ENCODE results near the gene AMH.

The AMH gene

DNA sequence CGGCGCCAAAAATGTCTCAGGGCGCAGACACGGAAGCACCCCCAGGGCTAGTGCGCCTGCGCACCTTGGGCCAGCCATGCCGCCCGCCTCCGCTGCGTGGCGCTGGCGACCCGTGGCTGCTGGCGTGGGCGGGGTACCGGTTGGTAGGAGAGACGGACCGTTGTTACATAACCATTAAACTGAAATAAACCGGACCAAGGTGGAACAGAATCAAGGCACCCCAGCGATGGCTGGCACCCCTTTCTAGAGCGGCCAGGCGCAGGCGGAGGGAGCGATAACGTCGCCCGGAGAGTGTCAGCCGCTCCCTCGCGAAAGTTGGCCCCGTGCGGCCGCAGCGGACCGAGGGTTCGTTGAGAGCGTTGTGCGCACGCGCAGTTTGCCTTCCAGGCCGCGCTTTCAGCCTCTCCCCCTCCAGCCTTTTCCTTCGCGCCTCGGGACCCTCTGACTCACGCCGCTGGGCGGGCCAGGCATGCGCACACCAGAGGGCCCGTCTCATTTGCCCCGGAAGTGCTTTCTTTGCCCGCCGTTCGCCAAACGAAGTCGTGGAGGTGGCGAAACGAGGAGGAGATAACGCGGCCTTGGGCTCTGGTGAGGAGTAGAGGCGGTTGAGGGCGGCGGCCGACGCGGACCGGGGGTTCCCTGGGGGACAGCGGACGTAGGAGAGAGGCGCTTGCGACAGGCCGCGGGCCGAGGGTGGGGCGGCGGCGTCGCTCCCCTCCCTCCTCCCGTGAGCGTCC lies 12.6 kb upstream of the AMH start, which contains the start of the genes PLEKHJ1 and SF3A2:
Gene PLEKHJ1 (minus strand): TSS at position 16 of the 737 bp plus-strand sequence. CDS start 81 bp downstream, outside the sequence.
Gene SF3A2 (plus strand): TSS at position 511 of the 737 bp plus-strand sequence. CDS start 6,595 bp downstream, outside the sequence.
- peak; percentile 96 for DNase-seq

DNA sequence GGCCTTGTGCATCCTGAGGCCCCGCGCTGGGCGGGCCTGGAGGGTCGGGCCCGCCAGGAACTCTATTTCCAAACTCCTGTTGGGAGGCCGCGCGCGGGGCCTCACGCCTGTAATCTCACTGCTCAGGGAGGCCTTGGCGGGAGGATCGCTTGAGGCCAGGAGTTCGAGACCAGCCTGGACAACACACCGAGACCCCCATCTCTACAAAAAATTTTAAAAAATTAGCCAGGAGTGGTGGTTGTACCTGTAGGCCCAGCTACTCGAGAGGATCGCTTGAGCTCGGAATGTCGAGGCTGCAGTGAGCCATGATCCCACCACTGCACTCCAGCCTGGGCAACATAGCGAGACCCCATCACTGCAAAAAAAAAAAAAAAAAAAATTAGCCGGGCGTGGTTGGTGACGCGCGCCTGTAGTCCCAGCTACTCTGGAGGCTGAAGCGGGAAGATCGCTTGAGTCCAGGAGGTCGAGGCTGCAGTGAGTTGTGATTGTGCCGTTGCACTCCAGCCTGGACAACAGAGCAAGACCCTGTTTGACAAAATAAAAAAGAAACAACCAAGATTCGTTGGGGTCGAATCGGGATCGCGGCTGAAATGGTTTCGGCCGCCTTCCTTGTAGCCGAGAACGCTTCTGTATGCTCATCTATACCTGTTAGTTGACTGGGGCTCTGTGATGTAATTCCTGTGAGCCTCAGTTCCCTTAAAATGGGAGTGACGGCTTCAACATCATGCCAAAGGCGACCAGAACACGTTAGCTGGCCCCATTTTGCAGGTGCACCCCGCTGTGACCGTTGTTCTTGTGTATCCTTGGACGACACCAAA lies 11.9 kb upstream of the AMH start:
- DNase-seq, result no peak

DNA sequence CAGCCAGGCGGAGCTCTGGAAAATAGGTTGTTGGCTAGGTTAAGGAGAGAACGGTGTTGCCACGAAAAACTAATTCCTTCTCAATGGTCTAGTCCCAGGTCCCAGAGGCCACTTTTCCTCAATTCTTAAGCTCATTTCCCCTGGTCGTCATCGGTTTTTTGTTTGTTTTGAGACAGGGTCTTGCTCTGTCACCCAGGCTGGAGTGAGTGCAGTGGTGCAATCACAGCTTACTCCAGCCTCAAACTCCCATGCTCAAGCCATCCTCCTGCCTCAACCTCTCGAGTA lies 11.3 kb upstream of the AMH start:
- no peak for DNase-seq

DNA sequence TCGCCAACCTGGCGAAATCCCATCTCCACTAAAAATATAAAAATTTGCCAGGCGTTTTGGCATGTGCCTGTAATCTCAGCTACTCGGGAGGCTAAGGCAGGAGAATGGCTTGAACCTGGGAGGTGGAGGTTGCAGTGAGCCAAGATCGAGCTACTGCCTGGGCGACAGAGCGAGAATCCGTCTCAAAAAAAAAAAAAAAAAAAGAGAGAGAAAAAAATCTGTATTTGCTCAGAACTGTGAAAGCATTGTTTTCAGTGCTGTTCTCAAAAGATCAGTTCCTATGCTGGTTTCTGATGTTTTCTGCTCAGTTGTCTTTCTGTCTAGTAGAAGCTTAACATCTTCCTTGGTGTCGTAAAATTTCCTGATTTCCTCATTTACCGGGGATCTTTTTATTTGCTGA lies 9.9 kb upstream of the AMH start:
- no peak for DNase-seq

DNA sequence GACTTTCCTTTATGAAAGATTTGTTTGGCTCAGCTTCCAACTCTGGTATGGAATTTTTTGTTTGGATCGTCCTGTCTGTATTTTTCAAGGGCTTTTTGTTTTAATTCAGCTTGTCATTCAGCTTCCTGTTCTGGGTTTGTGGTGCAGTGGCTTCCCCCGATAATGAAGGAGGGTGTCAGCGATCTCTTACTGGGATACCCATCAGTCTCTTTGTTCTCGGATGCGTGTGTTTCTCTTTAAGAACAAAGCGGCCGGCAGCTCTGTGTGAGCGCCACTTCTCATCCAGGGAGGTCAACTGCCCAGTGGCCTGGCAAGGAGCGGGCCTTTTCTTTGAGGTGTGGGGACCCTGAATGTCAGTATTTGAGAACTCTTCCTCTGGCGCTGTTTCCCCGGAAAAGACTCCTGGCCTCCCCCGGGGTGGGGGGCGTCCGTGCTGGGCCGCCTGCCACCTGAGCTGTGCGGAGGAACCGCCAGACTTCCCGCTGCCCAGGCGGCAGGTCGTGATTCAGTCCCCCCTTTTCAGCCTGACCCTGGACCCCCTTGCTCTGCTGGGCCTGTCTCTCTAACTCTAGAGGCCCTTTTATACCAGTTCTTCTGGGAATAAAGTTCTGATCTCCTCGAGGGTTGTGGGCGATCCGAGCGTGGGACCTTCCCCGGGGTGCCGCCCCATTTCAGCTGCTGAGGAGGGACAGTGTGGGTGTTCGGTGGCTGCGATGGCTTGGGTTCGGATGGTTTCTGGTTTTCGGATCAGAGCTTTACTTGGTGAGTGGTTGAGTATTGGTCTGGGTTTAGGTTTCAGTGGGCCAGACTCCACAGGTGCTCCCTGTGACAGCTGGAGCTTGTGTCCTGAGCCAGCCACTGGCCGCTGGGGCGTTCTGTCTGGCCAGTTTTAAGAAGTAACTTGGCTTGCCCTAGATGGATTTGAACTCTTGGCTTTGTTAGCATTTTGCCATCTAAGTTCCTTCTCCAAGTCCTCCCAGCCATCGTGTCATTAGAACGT lies 9.1 kb upstream of the AMH start:
- DNase-seq, result no peak

DNA sequence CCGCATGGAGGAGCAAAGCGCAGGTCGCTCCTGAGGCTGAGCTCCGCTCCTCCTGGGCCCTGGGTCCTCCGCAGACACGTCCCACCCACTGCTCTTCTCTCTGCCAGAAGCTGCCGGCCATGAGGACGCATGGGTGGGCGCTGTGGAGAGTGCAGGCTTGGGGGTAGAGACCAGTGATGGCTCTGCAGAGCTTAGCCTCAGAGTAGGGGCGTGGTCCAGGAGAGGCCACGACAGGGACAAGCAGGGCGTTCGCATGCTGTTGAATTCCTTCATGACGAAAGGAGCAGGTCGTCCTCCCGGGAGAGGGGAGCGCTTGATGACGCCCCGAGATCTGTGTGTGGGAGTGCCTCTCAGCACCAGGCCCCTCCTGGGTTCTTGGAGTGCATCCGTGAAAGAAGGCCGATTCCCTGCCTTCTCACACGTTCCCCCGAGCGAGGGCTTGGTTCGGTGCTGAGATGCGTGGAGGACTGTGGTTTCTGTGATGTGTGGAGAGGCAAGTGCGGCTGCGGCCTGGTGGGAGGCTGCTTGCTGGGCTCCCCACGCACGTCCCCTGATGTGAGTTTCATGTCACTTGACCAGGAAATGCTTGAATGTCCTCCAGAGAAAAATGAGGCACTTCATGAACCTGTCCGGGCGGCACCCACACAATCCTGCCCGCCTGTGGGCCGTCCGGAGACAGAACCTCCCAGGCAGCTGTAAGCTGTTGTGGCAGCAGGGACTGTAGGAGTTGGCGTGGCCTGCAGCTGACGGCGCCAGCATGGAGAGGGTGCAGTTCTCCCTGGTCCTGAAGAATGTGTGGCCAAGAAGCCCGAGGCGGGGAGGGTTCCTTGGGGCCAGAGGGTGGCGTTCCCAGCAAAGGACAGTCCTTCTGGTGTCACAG lies 8.0 kb upstream of the AMH start:
- DNase-seq, result no peak

DNA sequence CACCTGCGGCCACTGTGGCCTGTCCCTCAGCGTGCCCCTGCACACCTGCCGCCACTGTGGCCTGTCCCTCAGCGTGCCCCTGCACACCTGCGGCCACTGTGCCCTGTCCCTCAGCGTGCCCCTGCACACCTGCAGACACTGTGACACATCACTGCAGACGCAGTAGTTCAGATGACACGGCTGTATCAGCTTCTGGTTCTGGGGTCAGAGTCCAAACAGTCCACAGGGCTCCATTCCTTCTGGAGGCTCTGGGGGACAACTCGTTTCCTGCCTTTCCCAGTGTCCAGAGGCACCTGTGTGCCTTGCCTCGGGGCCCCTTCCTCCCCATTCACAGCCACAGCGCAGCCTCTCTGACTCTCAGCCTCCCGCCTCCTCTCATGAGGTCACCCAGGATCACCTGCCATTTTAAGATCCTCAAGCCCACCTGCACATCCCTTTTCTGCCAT lies 7.0 kb upstream of the AMH start:
- no peak for DNase-seq

DNA sequence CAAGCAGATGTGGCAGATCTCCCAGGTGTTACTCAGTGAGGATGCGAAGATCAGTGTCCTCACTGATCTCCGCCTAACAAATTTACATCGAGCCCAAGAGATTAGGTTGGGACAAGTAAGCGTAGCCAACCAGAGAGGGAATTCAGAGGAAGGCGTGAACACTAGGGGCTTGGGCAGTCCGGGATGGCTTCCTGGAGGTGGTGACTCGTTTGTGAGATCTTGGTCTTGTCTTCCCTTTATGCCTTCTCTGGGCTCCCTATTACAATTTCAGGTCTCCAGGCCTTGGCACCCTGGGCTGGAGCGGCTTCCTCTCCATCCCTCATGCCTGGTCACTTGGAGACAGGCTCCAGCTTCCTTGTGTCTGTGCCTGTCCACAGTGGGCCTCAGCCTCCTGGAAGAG lies 6.3 kb upstream of the AMH start:
- no peak for DNase-seq

DNA sequence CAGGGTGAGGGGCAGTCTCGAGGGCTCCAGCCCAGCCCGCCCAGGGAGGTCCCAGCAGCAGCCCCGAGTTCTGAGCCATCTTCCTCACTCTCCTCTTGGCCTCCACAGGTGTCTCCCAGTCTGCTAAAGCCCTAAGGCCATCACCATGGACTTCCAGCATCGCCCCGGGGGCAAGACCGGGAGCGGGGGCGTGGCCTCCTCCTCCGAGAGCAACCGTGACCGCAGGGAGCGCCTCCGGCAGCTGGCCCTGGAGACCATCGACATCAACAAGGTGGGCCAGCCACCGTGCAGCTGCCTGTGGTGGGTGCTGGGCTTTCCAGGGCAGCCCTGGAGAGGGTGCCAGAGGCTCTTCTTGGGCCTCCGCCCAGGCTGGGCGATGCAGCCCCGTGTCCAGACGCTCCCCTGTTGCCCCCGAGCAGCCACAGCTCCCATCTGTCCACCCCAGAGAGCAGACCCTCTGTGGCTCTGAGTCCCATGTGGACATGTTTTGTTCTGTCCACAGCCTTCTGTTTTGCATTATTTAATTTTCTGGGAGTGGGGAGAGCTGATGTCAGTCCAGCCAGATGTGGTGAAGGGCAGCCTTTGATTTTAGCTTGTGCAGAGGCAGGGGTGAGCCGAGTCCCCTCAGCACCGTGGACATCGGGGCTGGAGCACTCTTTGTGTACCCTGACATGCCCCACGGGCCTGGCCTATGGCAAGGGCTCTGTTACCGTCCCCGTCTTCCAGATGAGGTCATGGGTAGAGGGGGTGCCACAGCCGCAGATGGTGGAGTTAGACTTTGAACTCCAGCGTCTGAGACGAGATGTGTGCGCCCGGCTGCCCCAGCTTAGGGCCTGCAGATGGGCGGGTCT lies 5.6 kb upstream of the AMH start:
- DNase-seq, result no peak

DNA sequence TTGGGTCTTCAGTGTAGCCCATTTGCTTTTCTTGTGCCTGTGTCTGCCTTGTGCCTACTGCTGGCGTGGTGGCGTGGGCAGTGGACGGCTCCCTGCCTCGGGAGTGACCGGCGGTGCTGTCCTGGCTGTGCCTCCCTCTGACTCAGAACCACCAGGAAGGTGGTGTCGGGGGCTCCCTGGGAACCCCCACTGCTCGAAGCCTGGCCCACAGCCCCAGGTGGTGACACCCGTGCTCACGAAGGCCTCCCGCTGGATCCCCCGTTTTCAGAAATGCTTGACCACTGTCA lies 5.1 kb upstream of the AMH start:
- DNase-seq, result no peak

DNA sequence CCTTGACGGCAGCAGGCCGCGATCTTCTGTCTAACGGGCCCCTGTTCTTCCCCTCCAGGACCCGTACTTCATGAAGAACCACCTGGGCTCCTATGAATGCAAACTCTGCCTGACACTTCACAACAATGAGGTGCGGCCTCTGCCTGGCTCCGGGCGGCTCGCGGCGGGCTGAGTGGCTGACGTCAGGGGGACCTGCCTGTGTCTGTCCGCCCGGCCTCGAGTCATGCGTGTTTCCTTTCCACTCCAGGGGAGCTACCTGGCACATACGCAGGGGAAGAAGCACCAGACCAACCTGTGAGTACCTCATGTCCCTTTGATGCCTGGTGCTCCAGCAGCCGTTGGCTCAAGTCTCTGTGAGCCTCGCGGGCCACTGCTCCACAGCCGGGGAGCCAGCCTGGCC lies 4.6 kb upstream of the AMH start:
- no peak for DNase-seq

DNA sequence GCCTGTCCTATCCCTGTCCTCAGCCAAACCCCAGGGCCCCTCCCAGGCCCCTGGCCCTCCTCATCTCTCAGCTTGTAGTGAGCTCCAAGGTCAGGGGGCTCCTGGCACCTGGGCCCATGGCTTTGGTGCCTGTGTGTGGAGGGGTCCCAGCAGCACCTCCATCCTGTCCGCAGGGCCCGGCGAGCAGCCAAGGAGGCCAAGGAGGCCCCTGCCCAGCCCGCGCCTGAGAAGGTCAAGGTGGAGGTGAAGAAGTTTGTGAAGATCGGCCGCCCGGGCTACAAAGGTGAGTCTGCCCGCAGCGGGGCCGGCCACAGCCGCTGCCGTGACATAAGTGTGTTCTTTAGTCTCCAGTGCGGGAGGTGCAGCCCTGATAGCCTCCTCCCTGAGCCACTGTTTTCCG lies 3.9 kb upstream of the AMH start:
- no peak for DNase-seq

DNA sequence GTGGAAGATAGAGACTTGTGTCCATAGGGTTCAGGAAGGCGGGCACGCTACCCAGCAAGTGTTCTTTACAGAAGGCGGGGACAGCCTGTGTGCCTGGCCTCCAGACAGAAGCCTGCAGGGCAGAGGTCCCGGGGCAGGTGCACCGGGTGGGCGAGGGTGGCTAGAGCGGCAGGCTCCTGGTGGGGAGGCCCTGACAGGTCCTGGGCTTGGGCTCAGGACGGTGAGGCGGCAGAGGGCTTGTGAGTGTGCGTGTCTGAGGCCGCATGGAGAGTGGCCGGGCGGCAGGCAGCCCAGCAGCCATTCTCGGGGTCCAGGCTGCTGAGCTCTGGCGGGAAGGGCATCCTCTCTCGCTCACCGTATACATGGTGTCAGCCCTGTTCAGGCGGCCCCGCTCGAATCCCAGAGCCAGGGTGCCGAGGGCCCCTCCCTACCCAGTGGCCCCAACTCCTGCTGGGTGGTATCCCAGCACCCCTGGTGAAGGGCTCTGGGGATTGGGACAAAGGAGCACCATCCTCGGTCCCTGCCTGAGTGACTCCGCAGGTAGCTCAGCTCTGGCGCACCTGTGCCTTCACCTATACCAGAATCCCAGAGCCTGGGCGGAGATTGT lies 3.0 kb upstream of the AMH start:
- DNase-seq, result no peak

DNA sequence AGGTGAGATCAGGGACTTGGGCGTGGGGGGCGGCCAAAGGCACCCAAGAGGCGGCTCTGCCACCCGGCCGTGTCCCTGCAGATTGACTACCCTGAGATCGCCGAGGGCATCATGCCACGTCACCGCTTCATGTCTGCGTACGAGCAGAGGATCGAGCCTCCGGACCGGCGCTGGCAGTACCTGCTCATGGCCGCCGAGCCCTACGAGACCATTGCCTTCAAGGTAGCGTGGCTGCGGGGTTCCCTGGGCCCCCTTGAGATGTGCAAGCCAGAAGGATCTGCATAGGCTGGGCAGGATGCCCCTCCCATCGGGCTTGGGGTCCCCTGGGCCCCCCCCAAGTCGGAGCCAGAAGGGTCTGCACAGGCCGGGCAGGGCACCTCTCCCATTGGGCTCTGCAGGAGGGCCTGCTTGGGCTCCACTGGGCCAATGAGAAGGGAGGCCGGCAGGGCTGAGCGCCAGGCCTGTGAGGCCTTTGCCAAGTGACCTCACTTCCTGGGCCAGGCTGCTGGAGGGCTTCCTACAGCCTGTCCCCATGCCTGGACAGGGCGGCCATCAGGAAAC lies 2.2 kb upstream of the AMH start:
- DNase-seq, result no peak

DNA sequence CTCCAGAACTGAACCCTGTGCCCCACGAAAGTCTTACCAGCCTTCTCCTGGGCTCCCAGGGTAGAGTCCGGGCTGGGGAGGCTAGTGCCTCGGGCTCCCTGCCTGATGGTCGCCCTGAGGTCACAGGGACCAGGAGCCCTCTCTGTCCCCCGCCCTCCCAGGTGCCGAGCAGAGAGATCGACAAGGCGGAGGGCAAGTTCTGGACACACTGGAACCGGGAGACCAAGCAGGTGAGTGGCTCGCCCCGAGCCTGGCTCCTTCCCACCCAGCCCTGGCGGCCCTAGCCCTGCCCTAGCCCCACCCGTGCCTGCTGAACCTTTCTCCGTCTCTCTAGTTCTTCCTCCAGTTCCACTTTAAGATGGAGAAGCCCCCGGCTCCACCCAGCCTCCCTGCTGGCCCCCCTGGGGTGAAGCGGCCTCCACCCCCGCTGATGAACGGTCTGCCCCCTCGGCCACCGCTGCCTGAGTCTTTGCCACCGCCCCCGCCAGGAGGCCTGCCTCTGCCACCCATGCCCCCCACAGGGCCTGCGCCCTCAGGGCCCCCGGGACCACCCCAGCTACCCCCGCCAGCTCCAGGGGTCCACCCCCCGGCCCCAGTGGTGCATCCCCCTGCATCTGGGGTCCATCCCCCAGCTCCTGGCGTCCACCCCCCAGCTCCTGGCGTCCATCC lies 1.6 kb upstream of the AMH start:
- no peak for DNase-seq

DNA sequence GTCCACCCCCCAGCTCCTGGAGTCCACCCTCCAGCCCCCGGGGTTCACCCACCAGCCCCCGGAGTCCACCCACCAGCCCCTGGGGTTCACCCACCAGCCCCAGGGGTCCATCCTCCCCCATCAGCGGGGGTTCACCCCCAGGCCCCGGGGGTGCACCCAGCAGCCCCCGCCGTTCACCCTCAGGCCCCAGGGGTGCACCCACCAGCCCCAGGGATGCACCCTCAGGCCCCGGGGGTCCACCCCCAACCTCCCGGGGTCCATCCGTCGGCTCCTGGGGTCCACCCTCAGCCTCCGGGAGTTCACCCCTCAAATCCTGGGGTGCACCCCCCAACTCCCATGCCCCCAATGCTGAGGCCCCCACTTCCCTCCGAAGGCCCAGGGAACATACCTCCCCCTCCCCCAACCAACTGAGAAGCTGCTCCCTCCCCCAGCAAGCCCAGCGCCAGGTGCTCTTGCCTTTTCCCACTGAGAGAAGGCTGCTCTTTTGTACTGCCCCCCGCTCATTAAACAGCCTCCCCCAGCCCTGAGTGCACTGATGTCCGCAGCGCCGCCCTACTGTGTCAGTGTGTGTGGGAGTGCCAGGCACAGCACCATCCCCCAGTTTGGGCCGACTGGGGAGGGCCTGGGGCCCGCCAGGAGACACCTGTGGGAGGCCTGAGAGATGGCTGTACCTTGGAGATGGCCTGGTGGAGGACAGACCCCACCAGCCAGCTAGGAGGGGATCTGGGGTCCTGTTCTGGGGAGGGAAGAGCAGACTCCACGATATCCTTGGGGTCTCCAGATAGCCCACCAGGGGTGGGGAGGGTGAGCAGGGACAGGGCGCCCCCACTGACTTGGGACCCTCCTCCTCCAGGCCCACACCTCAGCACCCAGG lies 750 bp upstream of the AMH start:
- DNase-seq, result no peak

DNA sequence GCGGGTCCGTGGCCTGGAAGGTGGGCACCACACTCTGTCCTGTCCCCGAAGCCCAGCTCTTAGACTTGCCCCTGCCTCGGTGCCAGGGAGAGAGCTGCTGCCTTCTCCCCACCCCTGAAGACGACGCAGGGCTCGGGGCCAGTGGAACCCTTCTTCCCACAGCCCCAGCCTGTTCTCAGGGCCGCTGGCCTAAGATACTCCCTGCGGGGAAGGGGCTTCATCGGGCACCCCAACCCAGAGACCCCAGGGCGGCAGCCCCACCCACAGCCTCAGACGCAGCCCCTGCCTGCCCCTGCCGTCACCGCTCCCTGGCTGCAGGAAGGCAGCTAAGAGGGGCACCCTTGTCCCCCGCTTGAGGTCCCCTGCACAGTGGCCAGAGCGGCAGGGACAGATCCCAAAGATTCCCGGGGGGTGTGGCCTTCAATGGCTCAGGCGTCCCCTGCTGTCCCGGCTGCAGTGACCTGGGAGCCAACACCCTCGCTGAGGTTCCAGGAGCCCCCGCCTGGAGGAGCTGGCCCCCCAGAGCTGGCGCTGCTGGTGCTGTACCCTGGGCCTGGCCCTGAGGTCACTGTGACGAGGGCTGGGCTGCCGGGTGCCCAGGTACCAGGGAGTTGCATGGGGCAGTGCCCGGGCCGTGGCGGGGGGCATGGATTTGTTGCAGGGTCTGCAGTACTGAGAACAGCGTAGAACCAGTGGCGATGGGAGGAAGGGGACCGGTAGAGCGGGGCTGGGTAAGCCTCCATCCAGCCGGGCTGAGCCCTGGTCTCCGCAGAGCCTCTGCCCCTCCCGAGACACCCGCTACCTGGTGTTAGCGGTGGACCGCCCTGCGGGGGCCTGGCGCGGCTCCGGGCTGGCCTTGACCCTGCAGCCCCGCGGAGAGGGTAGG lies 1.0 kb downstream of the AMH start:
- DNase-seq, result no peak

DNA sequence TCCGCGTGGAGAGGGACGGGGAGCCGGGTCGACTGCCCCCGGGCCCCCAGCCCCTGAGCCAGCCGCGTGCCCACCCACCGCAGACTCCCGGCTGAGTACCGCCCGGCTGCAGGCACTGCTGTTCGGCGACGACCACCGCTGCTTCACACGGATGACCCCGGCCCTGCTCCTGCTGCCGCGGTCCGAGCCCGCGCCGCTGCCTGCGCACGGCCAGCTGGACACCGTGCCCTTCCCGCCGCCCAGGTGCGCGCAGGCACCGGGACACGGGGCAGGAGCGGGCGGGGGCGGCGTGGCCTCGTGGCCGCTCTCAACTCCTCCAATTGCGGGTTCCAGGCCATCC lies 1.6 kb downstream of the AMH start:
- DNase-seq, result no peak
